SJSA1 (cell line): ENCODE results near the gene P2RX7. TPM values are rescaled to one million over a fixed set of nuclear protein-coding genes. Genes with fewer than 3 reads are reported as not detected.
"Not testable (repeated sequence)": the region's sequence is repeated elsewhere in the genome, so short reads cannot be mapped to it uniquely, and the experiment has no call there.

Source experiments
- DNase-seq, 2 experiments: peaks; one replicate each; pipeline ENCODE4 v3.0.0-alpha.2; 2015 to 2020; ENCODE audit warnings: low spot score in 2 of 2, low read depth in 1 of 2
- H3K27ac ChIP-seq: fragments of 250-450 bp; sonication (Bioruptor Pico); 2 replicates; pipeline ENCODE4 v1.5.1; 2020; ENCODE audit warnings: mild to moderate bottlenecking, moderate library complexity
- H3K27me3 ChIP-seq: fragments of 250-450 bp; sonication (Bioruptor Pico); replicated peaks from 2 replicates; pipeline ENCODE4 v1.5.1; 2020; ENCODE audit warnings: mild to moderate bottlenecking, moderate library complexity
- H3K36me3 ChIP-seq: fragments of 250-450 bp; sonication (Bioruptor Pico); 2 replicates; pipeline ENCODE4 v1.5.1; 2020; ENCODE audit warnings: mild to moderate bottlenecking
- H3K4me1 ChIP-seq: fragments of 250-450 bp; sonication (Bioruptor Pico); replicated peaks from 2 replicates; pipeline ENCODE4 v1.6.1; 2021; ENCODE audit warnings: mild to moderate bottlenecking
- H3K4me3 ChIP-seq: fragments of 250-450 bp; sonication (Bioruptor Pico); 2 replicates; pipeline ENCODE4 v1.5.1; 2020; ENCODE audit warnings: mild to moderate bottlenecking
- H3K9me3 ChIP-seq: fragments of 250-450 bp; sonication (Bioruptor Pico); replicated peaks from 2 replicates; pipeline ENCODE4 v1.5.1; 2020; ENCODE audit warnings: mild to moderate bottlenecking
- total RNA-seq: library from RNA; depleted of rRNA; stranded (reverse); fragments of >200 nt; shearing (Covaris generic); gene quantifications from 2 replicates; pipeline ENCODE4 v1.2.3, GENCODE V29; 2014

The P2RX7 gene
- total RNA-seq, 1 experiment from 2014 or later, result 3.1 TPM

DNA sequence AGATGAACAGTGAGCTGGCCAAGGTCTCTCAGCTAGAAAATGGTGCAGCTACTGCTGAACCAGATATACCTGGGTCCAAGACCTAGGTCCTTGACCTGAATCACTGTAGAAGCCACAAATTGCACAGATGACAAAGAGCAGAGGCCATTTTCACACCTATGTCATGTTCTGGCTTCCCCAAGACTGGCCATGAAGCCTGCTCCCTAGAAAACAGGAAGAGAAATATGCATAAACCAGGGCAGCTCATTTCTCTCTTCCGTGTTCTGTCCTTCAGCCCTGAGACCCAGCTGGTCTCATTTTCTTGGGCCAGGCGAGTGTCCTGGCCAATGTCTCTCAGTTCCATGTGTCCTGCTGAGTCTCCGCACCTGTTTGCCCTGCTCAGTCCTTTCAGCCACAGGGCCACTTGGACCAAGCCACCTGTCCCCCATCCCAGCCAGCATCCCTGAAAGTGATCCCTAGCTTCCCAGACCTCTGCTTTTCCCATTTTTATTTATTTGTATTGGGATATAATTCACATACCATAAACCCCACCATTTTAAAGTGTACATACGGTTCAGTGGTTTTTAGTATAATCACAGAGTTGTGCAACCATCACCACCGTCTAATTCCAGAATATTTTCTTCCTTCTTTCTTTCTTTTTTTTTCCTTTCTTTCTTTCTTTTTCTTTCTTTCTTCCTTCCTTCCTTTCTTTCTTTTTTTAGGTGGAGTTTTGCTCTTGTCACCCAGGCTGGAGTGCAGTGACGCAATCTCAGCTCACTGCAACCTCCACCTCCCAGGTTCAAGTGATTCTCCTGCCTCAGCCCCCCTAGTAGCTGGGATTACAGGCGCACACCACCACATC lies 27.0 kb downstream of the P2RX7 start:
- H3K36me3 ChIP-seq, result peaks cover 3% of the 10 kb centered on the region
- no peak for DNase-seq
- no peaks in the 10 kb centered on the region for H3K27me3 ChIP-seq
- H3K4me1 ChIP-seq, result peaks cover 1% of the 10 kb centered on the region
- no peak overlapping the region for H3K27ac ChIP-seq
- H3K4me3 ChIP-seq, result no peak overlapping the region
- H3K9me3 ChIP-seq, result no peaks in the 10 kb centered on the region

DNA sequence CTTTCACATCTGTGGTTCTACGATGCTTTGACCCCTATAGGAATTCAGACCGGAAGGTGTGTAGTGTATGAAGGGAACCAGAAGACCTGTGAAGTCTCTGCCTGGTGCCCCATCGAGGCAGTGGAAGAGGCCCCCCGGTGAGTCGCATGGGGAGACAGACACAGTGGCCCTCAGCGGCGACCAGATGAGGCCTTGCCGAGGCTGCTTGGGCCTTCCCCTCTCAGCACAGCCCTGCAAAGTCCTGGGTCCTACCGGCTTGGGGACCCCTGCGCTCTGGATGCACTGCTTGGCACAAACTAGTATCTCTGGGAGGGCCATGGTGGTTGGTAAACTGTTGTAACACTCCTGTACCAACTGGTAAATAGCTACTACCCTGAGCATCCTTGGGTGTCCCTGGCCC lies 29.7 kb downstream of the P2RX7 start:
- H3K27ac ChIP-seq, result no peak overlapping the region
- peaks cover 6% of the 10 kb centered on the region for H3K36me3 ChIP-seq
- H3K27me3 ChIP-seq, result no peaks in the 10 kb centered on the region
- no peak for DNase-seq
- no peak overlapping the region for H3K4me3 ChIP-seq
- H3K9me3 ChIP-seq, result no peaks in the 10 kb centered on the region
- peaks cover 21% of the 10 kb centered on the region for H3K4me1 ChIP-seq

DNA sequence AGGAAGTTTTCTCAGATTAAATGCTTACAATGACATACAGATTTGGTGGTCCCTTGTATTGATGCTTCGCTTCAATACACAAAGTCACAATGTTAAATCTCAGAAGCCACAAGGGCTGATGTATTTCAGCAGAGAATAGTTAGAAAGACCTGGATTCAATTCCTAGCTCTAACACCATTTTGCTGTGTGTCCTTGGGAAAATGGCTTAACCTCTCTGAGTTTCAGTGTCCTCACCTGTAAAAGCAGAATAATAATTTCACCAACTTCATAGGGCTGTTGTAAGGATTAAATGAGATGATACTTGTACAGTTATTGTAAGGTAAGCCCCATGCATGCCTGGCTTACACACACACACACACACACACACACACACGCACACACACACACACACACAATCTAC lies 30.3 kb downstream of the P2RX7 start:
- Histone ChIP-seq H3K4me3 (no peak overlapping the region), H3K9me3 (no peaks in the 10 kb centered on the region), H3K4me1 (peaks cover 25% of the 10 kb centered on the region), H3K36me3 (peaks cover 6% of the 10 kb centered on the region), H3K27ac (no peak overlapping the region), H3K27me3 (no peaks in the 10 kb centered on the region)
- no peak for DNase-seq

DNA sequence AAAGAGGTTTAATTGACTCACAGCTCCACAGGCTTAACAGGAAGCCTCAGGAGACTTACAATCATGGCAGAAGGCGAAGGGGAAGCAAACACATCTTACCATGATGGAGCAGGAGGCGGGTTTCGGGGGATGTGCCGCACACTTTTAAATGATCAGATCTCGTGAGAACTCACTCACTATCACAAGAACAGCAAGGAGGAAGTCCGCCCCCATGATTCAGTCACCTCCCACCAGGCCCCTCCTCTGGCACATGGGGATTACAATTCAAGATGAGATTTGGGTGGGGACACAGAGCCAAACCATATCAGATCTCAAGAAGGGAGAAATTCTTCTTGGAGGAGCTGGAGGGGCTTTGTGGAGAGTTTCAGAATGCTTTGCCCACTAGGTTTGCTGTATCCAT lies 32.2 kb downstream of the P2RX7 start:
- Histone ChIP-seq H3K27ac (peak overlapping the region; percentile 25; the same call in 1 of the 2 replicates), H3K4me1 (peaks cover 33% of the 10 kb centered on the region)
- H3K27me3 ChIP-seq, H3K9me3 ChIP-seq, DNase-seq, H3K4me3 ChIP-seq, H3K36me3 ChIP-seq: not testable (repeated sequence)

DNA sequence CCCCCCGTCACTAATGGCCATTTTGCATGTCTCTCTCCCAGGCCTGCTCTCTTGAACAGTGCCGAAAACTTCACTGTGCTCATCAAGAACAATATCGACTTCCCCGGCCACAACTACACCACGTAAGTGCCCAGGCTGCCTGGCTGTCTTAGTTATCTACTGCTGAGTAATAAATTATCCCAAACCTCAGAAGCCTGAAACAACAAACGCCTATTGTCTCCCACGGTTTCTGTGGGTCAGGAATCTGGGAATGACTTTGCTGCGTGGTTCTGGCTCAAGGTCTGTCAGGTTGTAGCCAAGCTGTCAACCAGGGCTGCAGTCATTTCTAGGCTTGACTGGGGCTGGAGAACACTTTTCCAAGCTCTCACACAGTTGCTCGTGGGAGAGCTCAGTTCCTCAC lies 32.6 kb downstream of the P2RX7 start:
- peak; percentile 70 to 73 for DNase-seq
- Histone ChIP-seq H3K4me3 (no peak overlapping the region), H3K27me3 (no peaks in the 10 kb centered on the region), H3K9me3 (no peaks in the 10 kb centered on the region), H3K36me3 (peaks cover 6% of the 10 kb centered on the region), H3K4me1 (peaks cover 38% of the 10 kb centered on the region), H3K27ac (peak overlapping the region; percentile 25; the same call in 1 of the 2 replicates)

DNA sequence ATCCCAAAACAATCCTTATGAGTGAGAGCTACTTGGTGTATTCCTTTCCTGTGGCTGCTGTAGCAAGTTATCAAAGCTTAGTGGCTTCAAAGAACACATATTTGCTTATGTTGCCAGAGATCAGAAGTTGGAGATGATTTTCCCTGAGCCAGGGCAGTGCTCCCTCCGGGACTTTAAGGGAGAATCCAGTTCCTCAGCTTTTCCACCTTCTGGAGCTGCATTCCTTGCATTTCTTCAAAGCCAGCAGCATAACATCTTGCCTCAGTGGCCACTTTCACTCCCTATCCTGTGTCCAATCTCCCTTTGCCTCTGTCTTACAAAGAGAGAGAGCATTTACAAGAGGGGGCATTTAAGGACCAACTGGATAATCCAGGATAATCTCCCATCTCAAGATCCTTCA lies 33.7 kb downstream of the P2RX7 start:
- Histone ChIP-seq H3K4me1 (peaks cover 47% of the 10 kb centered on the region), H3K27ac (no peak overlapping the region), H3K9me3 (no peaks in the 10 kb centered on the region), H3K4me3 (no peak overlapping the region), H3K27me3 (no peaks in the 10 kb centered on the region), H3K36me3 (peaks cover 6% of the 10 kb centered on the region)
- no peak for DNase-seq

DNA sequence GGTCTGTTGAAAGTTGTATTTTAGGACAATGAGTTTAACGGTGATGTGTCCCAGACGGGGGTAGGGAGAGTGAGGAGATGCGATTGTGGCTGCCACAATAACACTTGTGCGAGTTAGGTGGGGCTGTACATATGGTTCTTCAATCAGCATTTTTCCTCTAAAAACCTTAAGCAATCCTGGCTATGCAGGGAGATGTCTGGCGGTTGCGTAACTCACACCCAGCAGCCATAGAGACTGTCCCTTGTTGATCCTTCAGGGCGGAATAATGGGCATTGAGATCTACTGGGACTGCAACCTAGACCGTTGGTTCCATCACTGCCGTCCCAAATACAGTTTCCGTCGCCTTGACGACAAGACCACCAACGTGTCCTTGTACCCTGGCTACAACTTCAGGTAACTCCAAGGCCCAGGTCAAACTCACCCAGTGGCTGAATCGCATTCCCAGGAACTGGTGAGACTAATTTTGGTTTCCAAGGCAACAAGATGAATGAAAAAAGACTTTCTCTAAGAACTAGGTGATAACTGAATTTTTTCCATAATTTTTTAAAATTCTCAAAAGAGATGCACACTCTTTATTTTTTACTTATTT lies 34.6 kb downstream of the P2RX7 start:
- no peaks in the 10 kb centered on the region for H3K9me3 ChIP-seq
- no peaks in the 10 kb centered on the region for H3K27me3 ChIP-seq
- H3K36me3 ChIP-seq, result peaks cover 6% of the 10 kb centered on the region
- 0 out of 2 replicates have a peak overlapping the region, but pooled peaks have one; percentile 34 for H3K27ac ChIP-seq
- peaks cover 56% of the 10 kb centered on the region for H3K4me1 ChIP-seq
- H3K4me3 ChIP-seq, result no peak overlapping the region
- no peak for DNase-seq

DNA sequence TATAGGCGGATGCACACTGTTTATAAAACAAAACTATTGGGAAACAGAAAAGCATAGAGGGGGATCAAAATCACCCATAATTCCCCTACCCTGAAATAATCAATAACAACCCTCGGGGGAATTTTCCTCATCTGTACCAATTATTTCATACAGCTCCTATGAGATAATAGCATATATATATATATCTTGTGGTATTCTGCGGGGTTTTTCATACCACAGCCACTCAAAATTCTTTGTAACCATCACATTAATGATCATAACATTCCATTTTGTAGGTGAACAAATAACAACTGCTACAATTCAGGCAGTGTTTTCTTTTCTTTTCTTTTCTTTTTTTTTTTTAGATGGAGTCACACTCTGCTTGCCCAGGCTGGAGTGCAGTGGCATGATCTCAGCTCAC lies 35.3 kb downstream of the P2RX7 start:
- DNase-seq, result peak in 1 of 2 experiments; percentile 36
- peaks cover 56% of the 10 kb centered on the region for H3K4me1 ChIP-seq
- no peaks in the 10 kb centered on the region for H3K9me3 ChIP-seq
- H3K27ac ChIP-seq, result 0 out of 2 replicates have a peak overlapping the region, but pooled peaks have one; percentile 34
- no peaks in the 10 kb centered on the region for H3K27me3 ChIP-seq
- no peak overlapping the region for H3K4me3 ChIP-seq
- peaks cover 6% of the 10 kb centered on the region for H3K36me3 ChIP-seq

DNA sequence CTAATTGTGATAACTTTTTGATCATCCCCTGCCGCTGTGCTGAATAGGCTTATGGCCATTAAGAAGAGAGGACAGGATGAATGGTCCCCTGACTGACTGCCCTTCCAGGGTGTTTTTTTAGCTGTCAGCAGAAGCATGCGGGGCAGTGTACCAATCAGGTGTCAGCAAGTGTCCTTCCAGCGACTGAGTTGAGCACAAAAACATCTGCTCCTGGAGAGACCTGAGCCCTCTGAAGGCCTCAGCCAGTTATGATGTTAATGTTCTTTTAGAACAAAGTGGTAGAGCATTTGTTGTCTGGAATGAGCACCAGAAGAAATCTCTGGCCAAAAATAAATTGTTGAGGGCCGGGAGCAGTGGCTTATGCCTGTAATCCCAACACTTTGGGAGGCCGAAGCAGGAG lies 37.5 kb downstream of the P2RX7 start:
- Histone ChIP-seq H3K27ac (peak overlapping the region; percentile 66), H3K4me1 (peaks cover 62% of the 10 kb centered on the region), H3K36me3 (0 out of 2 replicates have a peak, but pooled peaks cover 3% of the 10 kb centered on the region), H3K4me3 (no peak overlapping the region), H3K27me3 (no peaks in the 10 kb centered on the region), H3K9me3 (no peaks in the 10 kb centered on the region)
- no peak for DNase-seq

DNA sequence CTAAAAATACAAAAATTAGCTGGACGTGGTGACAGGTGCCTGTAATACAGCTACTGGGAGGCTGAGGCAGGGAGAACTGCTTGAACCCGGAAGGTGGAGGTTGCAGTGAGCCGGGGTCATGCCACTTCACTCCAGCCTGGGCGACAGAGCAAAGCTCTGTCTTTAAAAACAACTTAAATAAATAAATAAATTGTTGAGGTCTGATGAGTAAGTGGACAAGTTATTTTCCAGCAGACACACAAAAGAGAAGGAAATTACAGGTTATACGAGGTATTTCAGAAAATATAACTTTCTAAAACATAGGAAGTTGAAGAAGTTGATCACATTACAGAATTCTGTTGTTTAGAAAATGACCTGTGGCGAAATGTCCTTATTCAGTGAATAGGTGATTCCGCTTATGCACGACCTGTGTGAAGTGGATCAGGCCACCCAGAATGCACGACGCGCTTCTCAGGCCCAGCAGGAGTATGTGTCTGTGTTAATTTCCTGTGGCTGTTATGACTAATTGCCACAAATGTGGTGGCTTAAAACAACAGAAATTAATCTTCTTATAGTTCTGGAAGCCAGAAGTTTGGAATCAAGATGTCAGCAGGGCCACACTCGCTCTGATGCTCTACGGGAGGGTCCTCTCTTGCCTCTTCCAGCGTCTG lies 38.1 kb downstream of the P2RX7 start:
- peak; percentile 67 to 89 for DNase-seq
- H3K27me3 ChIP-seq, result no peaks in the 10 kb centered on the region
- peak overlapping the region; percentile 66 for H3K27ac ChIP-seq
- no peaks in the 10 kb centered on the region for H3K9me3 ChIP-seq
- 0 out of 2 replicates have a peak, but pooled peaks cover 3% of the 10 kb centered on the region for H3K36me3 ChIP-seq
- H3K4me1 ChIP-seq, result peaks cover 56% of the 10 kb centered on the region
- H3K4me3 ChIP-seq, result no peak overlapping the region

DNA sequence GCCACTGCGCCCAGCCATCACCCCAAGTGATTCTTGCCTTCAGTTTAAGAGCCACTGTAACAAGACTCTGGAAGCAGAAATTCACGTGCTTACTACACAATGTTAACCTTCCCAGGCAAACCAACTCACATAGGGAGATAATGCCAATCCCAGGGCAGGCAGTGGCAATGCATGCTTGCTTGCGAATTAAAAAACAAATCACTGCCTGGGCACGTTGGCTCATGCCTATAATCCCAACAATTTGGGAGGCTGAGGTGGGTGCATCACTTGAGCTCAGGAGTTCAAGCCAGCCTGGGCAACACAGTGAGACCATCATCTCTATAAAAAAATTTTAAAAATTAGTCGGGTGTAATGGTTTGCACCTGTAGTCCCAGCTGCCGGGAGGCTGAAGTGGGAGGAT lies 39.5 kb downstream of the P2RX7 start:
- Histone ChIP-seq H3K9me3 (no peaks in the 10 kb centered on the region), H3K36me3 (no peaks in the 10 kb centered on the region), H3K27ac (no peak overlapping the region), H3K4me3 (no peak overlapping the region), H3K27me3 (no peaks in the 10 kb centered on the region), H3K4me1 (peaks cover 48% of the 10 kb centered on the region)
- DNase-seq, result no peak

DNA sequence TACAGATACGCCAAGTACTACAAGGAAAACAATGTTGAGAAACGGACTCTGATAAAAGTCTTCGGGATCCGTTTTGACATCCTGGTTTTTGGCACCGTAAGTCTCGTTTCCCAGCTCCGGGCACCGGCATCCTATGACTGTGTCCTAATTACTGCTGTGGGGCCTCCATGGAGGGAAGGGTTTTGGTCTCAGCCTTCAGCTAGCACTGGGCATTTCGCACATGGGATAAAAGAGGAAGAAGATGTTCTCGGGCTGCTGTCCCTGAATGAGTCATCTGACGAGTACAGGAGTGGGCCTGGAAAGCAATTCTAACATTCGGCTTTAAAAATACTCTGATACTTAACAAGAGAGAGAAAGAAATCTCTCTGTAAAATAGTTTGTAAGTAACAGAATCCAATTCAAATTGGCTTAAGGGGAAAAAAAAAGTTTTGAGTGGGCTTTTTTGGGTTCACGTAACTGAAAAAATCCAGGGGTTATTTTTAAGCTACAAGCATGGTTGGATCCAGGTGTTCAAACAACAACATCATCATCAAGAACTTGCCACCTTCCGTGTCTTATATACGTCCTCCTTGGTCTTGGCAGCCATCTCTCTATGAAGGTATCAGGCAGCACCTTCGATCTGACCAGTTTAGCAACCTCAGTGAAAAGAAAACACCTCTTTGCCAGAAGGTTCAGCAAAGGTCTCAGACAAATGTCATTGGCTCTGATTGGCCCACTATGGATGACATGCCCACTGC lies 42.9 kb downstream of the P2RX7 start:
- no peaks in the 10 kb centered on the region for H3K36me3 ChIP-seq
- no peaks in the 10 kb centered on the region for H3K27me3 ChIP-seq
- H3K4me1 ChIP-seq, result peaks cover 27% of the 10 kb centered on the region
- H3K27ac ChIP-seq, result no peak overlapping the region
- no peaks in the 10 kb centered on the region for H3K9me3 ChIP-seq
- DNase-seq, result no peak
- H3K4me3 ChIP-seq, result no peak overlapping the region

DNA sequence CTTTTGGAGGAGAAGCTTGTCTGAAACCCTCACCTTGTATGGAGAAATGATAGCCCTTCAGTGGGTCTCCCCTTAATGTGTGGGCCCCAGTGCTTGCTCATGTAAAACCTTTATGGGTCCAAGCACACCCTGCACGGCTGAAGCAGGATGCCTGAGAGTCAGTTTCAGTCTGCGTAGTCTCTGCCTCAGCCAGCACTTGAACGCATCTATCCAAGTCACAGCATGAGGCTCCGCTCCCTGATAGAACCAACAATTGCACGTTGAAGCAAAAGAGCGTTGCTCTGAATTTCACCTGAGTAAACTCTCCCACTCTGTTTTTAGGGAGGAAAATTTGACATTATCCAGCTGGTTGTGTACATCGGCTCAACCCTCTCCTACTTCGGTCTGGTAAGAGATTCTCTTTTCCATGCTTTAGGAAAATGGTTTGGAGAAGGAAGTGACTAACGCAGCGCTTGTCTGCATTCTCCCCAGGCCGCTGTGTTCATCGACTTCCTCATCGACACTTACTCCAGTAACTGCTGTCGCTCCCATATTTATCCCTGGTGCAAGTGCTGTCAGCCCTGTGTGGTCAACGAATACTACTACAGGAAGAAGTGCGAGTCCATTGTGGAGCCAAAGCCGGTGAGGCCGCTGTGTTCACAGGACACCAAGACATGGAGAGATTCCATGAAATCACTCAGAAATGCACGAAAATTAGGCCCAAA lies 44.3 kb downstream of the P2RX7 start:
- H3K9me3 ChIP-seq, result no peaks in the 10 kb centered on the region
- H3K4me1 ChIP-seq, result peaks cover 14% of the 10 kb centered on the region
- no peak overlapping the region for H3K27ac ChIP-seq

More for the DNA sequence above, 44.3 kb downstream of the P2RX7 start:
- Histone ChIP-seq H3K4me3 (no peak overlapping the region), H3K27me3 (no peaks in the 10 kb centered on the region), H3K36me3 (no peaks in the 10 kb centered on the region)
- DNase-seq, result no peak
